ENCODE measurements around the gene TDRKH.
A peak's percentile ranks its signal among the peaks of the same experiment; 100 is the strongest.

Gene TDRKH, protein sequence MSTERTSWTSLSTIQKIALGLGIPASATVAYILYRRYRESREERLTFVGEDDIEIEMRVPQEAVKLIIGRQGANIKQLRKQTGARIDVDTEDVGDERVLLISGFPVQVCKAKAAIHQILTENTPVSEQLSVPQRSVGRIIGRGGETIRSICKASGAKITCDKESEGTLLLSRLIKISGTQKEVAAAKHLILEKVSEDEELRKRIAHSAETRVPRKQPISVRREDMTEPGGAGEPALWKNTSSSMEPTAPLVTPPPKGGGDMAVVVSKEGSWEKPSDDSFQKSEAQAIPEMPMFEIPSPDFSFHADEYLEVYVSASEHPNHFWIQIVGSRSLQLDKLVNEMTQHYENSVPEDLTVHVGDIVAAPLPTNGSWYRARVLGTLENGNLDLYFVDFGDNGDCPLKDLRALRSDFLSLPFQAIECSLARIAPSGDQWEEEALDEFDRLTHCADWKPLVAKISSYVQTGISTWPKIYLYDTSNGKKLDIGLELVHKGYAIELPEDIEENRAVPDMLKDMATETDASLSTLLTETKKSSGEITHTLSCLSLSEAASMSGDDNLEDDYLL

DNA sequence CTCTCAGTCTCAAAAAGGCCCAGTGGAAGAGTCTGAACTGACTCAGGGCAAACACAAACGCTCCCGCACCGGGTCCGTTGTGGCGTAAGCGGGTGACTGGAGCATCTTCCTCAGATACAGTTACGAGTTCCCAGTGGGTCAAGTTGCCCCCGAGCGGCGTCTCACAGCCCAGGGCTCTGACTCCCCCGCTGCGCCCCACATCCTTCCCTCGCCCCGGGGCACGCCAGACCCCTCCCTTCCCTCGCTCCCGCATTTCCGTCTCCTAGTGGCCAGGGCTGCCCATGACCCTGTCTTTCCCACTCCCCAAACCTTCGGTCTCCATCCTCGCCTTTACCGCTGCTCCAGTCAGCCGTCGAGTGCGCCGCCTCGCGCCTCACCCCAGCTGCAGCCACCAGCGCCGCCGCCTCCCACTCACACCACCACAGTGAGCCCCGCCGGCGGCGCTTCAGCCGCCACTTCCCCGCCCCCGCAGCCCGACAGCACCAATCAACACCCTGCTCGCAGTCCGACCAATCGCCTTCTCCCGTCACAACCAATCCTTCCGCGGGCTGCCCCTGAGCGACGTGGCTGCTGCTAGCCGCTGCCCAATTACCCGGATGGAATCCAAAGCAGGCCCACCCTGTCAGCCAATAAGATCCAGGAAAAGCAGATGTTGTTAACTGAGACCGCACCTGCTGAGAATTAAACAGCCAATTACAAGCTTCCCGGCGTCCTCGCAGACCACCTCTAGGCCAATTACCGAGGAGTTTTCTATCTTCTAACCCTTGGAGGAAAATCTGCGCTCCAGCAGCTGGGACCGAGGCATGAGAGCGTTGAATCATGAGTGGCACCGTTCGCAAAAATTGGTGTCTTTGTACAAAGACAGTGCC lies at the start of gene TDRKH:
TSS of gene TDRKH (minus strand) at position 430 of the 869 bp plus-strand sequence. CDS start 7,478 bp downstream, outside the sequence.
- DNase-seq: peak; percentile 99
- in situ Hi-C loops (cut with HindIII; ENCODE audit: low pct_ligation_motif_present, low pct_unique_long_range_greater_than_20kb, low sequenced_read_pairs): no loop called here

DNA sequence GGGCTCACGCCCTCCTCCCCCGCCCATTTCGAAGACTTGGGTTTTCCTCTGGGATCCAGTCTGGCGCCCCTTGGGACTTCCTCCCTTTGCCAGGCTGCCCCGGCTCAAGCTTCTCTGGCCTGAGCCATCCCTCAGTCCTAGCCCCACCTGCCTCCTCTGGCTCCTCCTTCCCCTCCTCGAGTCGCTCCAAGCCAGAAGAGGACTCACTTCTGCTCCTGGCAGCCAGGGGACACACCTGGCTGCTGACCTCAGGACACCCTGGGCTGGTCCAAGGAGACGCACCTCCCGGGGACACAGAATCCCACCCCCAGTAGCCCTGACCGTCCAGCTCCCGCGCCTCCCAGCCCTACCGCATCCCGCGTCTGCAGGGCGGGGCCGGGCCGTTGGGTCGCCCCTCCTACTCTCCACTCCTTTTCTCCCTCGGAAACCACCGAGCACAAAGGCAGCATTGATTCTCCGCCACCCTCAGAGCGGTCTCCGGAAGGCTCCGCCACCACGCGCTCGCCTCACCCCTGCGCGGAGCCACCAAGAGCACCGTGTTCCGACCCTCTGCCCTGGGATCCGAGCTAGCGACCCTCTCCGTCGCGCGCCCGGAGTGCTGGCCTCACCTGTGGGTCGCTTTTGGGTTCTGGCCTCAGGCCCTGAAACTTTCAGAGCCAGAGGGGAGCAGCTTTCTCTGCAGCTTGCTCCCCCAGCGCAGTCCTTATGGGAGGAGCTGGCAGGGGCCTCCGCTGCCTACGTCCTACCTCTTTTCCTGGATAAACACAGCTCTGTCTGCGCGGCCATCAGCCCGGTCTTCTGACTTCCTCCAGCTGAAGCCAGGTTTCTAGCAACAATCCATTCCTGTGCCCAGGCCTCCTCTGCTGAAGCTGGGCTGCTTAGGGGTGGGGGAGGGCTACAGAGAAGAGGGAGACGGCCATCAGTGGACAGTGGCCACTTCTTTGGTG lies 49.4 kb upstream of the TDRKH start, which contains the start of gene C2CD4D:
TSS of gene C2CD4D (minus strand) at position 364 of the 947 bp plus-strand sequence. CDS start 831 bp downstream, outside the sequence.
- in situ Hi-C loops (cut with HindIII; ENCODE audit: low pct_ligation_motif_present, low pct_unique_long_range_greater_than_20kb, low sequenced_read_pairs): no loop called here
- DNase-seq: peak; percentile 24

DNA sequence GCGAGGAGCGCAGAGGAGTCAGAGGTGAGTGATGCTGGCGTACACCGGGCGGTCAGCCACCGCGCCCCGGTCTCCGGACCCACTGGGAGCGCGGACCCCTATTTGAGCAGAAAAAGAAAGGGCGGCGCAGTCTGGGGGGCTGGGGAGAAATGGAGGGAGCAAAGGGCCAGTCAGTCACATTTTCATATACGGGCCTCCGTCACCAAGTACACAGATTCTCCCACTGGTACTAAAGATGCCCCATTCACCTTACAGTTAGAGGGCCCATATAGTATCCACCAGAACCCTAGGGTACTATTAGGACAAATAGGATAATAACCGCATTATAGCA lies 48.7 kb upstream of the TDRKH start:
- in situ Hi-C loops (cut with HindIII; ENCODE audit: low pct_ligation_motif_present, low pct_unique_long_range_greater_than_20kb, low sequenced_read_pairs): no loop called here
- DNase-seq: no peak

- in situ Hi-C loops (cut with HindIII; ENCODE audit: low pct_ligation_motif_present, low pct_unique_long_range_greater_than_20kb, low sequenced_read_pairs): no loop called here
- no peak for DNase-seq
Measured at GRCh38 chr1:151838222-151839081, 48.2 kb upstream of the TDRKH start.

DNA sequence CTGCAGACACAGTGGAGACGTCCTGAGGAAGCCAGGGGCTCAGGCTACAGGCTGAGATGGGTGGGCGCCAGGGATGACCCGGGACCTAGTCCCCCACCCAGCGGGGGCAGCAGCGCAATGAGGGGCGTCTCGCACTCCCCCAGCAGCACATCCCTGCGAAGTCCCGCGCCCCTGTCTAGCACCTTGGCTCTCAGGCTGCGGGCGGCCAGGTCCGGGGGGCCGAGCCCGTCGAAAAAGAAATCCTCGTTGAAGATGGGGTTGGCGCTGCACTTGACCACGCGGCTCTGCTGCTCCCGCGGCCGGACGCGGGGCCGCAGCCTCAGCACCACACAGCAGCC lies 47.6 kb upstream of the TDRKH start:
- in situ Hi-C loops (cut with HindIII; ENCODE audit: low pct_ligation_motif_present, low pct_unique_long_range_greater_than_20kb, low sequenced_read_pairs): no loop called here
- DNase-seq: no peak

GRCh38 chr1:151837197-151837596 lies 46.9 kb upstream of the TDRKH start:
- no peak for DNase-seq
- in situ Hi-C loops (cut with HindIII; ENCODE audit: low pct_ligation_motif_present, low pct_unique_long_range_greater_than_20kb, low sequenced_read_pairs): no loop called here

DNA sequence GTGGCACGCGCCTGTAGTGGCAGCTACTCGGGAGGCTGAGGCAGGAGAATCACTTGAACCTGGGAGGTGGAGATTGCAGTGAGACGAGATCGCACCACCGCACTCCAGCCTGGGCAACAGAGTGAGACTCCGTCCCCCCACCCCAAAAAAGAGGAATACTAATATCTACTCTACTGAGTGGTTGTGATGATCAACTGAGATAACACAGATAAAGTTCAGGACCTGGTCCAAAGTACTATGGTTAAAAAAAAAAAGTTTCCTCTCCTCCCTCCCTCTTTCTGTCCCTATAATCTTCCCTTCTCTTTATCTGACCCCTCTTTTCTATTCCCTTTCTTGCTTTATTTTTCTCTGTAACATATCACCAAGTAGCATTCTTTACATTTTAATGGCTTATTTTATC lies 45.3 kb upstream of the TDRKH start:
- in situ Hi-C loops (cut with HindIII; ENCODE audit: low pct_ligation_motif_present, low pct_unique_long_range_greater_than_20kb, low sequenced_read_pairs): no loop called here
- no peak for DNase-seq

DNA sequence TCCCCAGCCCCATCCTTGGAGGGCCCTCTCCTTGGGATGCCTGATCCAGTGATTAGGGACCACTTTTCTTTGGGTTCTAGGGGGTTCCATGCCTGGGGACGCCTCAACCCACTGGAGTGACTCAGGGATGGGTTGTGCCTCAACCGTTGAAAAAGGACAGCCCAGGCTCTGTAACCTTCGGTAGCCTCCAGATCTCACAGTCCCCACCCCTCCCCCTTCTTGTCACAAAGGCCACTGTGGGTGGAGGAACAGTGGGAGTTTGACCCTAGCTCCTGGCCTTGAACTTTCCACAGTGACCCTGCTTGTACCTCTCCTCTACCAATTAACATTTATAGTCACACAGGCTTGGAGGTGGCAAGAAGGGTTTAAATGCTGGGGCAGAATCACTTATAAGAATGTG lies 43.9 kb upstream of the TDRKH start:
- DNase-seq: no peak
- in situ Hi-C loops (cut with HindIII; ENCODE audit: low pct_ligation_motif_present, low pct_unique_long_range_greater_than_20kb, low sequenced_read_pairs): no loop called here

DNA sequence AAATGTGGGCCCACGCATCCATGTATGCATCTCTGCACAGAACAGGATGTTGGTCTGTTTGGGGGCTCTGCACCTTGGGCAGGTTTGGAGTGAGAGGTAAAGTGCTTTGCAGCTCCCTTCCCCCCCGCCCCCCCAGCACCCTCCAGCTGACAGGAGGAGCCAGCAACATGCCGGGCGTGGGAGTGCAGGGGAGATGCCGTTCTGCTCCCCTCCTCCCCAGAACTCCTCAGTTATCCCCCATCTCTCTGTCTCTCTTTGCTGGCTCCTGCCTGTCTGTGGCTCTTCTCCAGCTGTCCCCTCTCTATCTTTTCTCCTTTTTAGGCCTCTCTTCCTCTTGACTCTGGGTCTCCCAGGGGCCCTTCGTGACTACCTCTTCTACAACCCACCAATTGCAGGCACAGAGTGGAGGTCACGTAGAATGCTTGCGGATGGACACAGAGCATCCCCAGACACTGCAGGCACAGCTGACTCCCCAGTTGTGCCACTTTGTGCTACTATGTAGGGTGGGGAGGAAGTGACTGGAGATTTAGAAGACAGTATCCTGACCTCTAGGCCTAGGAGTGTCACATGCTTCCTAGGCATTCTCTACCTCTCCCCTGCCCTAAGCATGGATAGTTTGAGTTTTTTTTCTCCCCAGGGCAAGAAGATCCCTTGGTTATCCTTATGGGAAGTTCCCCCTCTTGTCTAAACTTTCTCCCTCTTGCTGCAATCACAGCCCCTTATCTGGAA lies 43.0 kb upstream of the TDRKH start:
- in situ Hi-C loops (cut with HindIII; ENCODE audit: low pct_ligation_motif_present, low pct_unique_long_range_greater_than_20kb, low sequenced_read_pairs): no loop called here
- no peak for DNase-seq

- in situ Hi-C loops (cut with HindIII; ENCODE audit: low pct_ligation_motif_present, low pct_unique_long_range_greater_than_20kb, low sequenced_read_pairs): no loop called here
- DNase-seq: no peak
Measured at GRCh38 chr1:151832318-151832980, 42.1 kb upstream of the TDRKH start.

DNA sequence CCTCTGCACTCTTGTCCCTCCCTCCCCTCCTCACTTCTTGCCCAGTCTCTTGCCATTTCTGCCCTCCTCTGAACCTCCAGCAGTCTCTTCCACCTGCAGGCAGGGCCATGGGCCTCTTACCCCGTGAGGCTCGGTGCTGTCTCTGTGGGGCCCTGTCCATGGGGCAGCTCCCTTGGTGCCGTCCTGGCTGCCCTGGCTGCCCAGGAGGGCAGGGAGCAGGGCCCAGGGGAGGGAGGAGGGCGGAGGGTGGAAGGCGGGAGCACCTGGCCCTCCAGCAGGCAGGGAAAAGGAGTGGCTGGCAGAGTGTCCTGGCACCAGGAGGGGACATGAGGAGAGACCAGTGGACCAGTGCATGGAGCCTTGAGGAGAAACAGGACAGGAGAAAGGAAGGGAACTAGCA lies 41.3 kb upstream of the TDRKH start, which contains the start of gene RORC:
TSS of gene RORC (minus strand) at position 198 of the 400 bp plus-strand sequence. CDS start at position 160, 38 bp downstream.
- no peak for DNase-seq
- in situ Hi-C loops (cut with HindIII; ENCODE audit: low pct_ligation_motif_present, low pct_unique_long_range_greater_than_20kb, low sequenced_read_pairs): no loop called here

DNA sequence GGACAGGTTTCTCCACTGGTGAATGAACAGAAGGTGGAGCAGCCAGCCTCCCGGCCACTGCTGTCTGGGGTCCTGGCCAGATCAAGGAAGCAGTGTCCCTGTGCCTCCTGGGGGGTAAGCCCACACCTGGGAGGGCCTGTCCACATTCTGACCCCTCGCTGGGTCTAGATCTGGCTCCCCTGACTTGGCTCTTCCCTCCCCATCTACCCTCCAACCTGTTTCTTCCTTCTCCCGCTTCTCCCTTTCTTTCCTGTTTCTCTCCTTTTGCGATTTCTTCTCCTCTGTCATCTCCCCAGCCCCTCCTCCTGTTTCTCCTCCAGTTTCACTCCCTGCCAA lies 40.9 kb upstream of the TDRKH start:
- DNase-seq: no peak
- in situ Hi-C loops (cut with HindIII; ENCODE audit: low pct_ligation_motif_present, low pct_unique_long_range_greater_than_20kb, low sequenced_read_pairs): no loop called here

GRCh38 chr1:151830055-151830454 lies 39.8 kb upstream of the TDRKH start:
- in situ Hi-C loops (cut with HindIII; ENCODE audit: low pct_ligation_motif_present, low pct_unique_long_range_greater_than_20kb, low sequenced_read_pairs): no loop called here
- DNase-seq: no peak

- in situ Hi-C loops (cut with HindIII; ENCODE audit: low pct_ligation_motif_present, low pct_unique_long_range_greater_than_20kb, low sequenced_read_pairs): no loop called here
- DNase-seq: no peak
Measured at GRCh38 chr1:151829352-151830046, 39.2 kb upstream of the TDRKH start.

- DNase-seq: no peak
- in situ Hi-C loops (cut with HindIII; ENCODE audit: low pct_ligation_motif_present, low pct_unique_long_range_greater_than_20kb, low sequenced_read_pairs): no loop called here
Measured at GRCh38 chr1:151828921-151829320, 38.6 kb upstream of the TDRKH start.

GRCh38 chr1:151827853-151828252 lies 37.6 kb upstream of the TDRKH start:
- in situ Hi-C loops (cut with HindIII; ENCODE audit: low pct_ligation_motif_present, low pct_unique_long_range_greater_than_20kb, low sequenced_read_pairs): no loop called here
- no peak for DNase-seq
